ENCODE data around the gene HDAC4.

Gene HDAC4

GRCh38 chr2:239014458-239015217 lies 386.2 kb downstream of the HDAC4 start:
- no peak for DNase-seq

DNA sequence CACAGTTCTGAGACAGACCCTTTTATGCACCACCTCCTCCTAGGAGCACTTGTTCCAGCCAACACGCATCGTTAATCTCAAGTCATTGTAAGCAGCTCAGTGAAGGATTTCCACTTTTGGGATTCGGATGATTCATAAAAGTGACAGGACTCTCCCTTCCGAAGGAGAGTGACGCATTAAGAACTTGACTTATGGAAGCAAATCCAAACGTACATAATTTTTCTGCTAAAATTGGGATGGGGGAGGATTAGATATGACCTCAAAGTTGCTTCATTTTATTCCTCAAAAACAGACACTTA lies 387.2 kb downstream of the HDAC4 start:
- no peak for DNase-seq

GRCh38 chr2:239012936-239013677 lies 387.7 kb downstream of the HDAC4 start:
- no peak for DNase-seq

- DNase-seq = no peak
Measured at GRCh38 chr2:239012228-239012627, 388.6 kb downstream of the HDAC4 start.

- no peak for DNase-seq
Measured at GRCh38 chr2:239009589-239009961, 391.2 kb downstream of the HDAC4 start.

DNA sequence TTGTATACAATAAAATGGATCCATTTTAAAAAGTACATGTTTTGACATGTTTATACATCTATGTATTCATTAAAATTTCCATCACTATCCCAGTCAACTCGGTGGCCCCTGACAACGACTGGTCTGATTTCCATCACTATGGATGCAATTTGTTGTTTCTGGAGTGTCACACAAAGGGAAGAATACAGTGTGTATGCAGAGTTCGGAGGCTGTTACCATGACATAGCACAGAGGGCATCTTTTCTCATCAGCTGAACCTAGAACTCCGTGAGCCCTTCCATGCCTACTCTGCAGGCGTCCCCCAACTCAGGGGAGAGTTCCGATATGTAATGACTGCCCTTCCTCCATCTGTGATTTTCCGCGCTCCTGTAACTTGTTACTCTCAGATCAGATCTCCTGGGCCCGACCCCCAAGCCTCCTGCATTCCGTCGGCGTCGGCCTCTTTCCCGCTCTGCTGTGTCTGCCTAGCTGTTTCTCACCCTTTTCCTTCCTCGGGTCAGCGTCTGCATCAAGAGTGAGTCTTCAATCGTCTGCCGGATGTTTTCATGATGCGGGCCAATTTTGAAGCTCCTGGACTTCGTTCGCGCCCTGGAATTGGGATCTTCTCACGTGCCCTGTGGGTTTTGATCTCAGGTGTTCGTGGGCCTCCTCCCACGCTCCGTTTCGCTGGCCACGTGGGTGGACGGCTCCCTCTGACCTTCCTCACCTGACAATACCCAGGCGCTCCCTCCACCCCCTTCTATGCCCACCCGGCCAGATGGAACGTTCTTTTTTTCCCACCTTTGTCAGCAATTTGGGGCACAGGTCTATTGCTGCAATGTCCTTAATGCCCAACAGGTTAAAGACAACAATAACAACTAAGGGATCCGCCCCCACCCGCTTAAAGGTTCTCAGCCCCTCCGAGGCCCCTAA lies 391.9 kb downstream of the HDAC4 start:
- DNase-seq = peak; percentile 14

DNA sequence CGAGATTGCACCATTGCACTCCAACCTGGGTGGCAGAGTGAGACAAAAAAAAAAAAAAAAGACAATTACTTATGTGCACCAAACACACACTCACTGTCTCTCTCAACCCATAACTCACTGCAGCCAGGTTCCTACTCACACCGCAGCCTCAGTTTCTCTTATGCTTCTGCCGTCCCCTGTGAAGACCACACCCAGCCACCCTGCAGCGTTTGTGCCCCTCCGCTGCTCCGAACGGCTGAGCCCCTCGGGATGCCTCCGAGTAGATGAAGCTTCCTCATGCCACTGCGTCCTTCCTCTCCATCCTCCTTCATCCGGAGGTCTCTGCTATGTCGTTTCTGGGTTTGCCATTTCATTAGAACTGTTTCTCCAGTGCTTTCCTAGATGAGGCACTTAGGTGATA lies 392.8 kb downstream of the HDAC4 start:
- peak; percentile 11 for DNase-seq

DNA sequence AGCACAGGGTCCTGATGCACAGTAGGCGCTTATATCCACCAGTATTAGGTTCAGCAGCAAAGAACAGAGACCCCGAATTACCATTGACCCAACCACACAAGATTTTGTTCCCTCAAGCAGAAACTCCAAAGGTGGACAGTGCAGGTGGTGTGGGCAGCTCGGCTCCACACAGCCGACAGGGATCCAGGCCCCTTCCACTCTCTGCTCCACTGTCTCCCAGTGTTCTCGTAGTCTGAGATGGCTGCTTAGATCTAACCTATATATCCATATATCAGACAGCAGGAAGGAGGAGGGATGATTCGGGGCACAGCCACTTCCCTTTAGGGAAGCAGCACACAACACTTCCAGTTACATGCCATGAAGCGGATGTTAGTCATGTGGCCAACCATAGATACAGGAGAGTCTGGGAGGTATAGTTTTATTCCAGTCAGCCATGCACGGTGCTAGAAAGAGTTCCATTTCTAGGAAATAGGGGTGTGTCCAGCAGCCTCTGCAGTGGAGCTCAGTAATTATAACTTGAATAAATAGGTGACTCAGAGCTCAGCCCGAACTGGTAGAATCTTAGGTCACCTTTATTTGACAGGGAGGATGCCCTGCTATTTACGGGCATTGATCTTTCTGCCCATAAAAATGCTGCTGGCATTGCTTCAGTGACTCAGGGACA lies 394.1 kb downstream of the HDAC4 start:
- peak; percentile 2 for DNase-seq

DNA sequence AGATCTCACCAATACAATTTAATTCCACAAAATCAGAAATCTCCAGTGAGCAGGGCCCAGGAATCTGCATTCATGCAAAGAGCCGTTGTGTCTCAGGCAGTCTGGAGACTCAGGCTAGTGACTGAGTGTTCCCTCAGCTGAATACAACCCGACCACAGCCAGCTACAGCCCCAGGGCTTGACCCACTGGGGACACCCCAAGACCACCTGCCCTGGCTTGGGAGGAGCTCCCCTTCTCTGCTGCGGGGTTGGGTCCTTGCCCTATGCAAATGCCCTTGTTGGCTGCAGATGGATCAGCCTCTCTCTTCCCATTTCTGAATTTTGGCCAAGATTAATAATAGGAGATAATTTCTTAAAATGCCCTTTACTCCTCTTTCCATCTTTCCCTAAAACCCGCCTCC lies 395.2 kb downstream of the HDAC4 start:
- peak; percentile 5 for DNase-seq

GRCh38 chr2:239004274-239005015 lies 396.4 kb downstream of the HDAC4 start:
- DNase-seq = peak; percentile 52

- no peak for DNase-seq
Measured at GRCh38 chr2:239003624-239004273, 397.1 kb downstream of the HDAC4 start.

- peak; percentile 80 for DNase-seq
Measured at GRCh38 chr2:239002954-239003623, 397.7 kb downstream of the HDAC4 start.

- no peak for DNase-seq
Measured at GRCh38 chr2:239002591-239002953, 398.2 kb downstream of the HDAC4 start.

- DNase-seq = no peak
Measured at GRCh38 chr2:239001794-239002193, 399.0 kb downstream of the HDAC4 start.

GRCh38 chr2:239000500-239001073 lies 400.2 kb downstream of the HDAC4 start:
- DNase-seq = no peak

DNA sequence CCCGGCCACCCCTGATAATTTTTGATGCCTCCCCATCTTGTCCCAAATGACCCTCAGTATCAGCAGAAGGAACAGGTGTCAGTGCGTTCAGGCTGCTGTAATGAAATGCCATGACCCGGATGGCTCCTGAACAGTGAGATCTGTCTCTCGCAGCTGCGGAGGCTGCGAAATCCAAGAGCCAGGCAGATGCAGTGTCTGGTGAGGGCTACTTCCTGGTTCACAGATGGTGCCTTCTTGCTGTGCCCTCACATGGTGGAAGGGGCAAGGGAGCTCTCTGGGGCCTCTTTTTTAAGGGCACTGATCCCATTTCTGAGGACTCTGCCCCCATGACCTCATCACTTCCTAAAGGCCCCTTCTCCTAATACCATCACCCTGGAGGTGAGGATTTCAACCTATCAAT lies 400.7 kb downstream of the HDAC4 start:
- no peak for DNase-seq

DNA sequence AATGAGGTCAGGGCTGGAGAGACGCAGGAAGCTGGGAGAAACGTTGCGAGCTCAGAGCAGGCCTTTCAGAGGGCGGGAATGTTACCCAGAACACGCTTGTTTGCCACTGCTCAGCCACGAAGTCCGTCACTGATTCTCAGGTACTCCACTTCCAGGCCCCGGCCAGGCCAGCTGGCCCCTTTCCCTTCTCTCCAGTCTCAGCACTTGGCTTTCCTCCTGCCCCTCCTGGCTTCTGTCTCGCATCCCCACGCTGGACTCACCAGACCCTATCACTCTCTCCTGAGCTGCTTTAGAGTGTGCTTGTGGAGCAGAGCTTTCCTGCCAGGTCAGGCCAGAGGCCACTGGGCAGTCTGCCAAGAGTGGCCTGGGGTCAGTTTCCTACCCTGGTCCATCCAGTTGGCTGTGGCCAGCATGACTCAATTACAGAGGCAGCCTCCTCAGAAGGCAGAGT lies 401.5 kb downstream of the HDAC4 start:
- peak; percentile 67 for DNase-seq

GRCh38 chr2:238998801-238999200 lies 402.0 kb downstream of the HDAC4 start:
- no peak for DNase-seq

Measured in right hindlimb (tissue), 1 donor.